ENCODE measurements around the gene DHCR24.
"Not testable (repeated sequence)": the region's sequence is repeated elsewhere in the genome, so short reads cannot be mapped to it uniquely, and the experiment has no call there.

The DHCR24 gene

DNA sequence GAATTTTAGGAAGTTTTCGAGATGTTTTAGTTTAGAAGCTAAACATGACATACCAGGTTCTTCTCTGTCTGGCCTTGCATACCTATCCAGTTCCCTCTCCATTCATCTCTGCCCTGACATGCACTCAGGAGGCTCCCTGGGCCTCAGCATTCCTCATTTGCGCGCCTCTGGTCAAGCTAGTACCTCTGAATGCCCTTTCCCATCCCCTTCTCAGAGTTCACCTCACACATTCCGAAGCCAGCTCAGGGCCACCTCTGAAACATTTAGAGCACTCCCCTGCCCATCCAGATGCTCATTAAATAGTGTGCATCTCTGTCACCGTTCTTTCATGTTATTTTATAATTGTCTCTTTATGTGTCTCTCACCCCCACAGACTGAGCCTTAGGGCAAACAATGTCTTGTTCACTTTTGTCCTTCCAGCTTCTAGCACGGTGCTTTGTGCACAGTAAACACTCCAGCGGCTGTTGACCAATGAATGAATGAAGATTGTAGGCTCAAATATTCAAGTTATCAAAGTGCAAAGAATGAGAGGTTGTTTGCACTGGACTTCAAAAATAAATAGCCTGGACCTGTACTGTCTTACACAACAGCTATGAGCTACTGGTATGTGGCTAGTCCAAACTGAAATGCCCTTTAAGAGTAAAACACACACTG, 1.2 kb upstream of the DHCR24 start:
- in situ Hi-C loops (cut with MboI; ENCODE audit: low sequenced_read_pairs) = no loop called here

DNA sequence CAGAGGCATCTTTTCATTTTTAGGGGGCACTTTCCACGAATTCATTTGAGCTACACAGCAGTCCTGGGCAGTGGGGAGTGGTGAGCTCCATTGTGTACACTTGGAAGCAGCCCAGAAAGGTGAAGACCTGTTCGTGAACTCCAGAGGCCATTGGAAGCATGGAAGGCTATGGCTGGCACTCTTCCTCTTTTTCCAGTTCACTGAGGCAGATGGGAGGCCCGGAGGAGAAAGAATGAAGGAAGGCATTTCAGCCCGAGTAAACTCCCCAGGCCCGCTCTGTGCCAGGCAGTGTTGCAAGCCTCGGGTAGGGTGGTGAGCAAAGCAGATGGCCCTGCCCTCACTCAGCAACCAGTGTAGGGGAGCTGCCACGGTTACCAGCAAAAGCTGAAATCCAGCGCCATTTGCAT, 673 bp upstream of the DHCR24 start:
- in situ Hi-C loops (cut with MboI; ENCODE audit: low sequenced_read_pairs) = no loop called here

DNA sequence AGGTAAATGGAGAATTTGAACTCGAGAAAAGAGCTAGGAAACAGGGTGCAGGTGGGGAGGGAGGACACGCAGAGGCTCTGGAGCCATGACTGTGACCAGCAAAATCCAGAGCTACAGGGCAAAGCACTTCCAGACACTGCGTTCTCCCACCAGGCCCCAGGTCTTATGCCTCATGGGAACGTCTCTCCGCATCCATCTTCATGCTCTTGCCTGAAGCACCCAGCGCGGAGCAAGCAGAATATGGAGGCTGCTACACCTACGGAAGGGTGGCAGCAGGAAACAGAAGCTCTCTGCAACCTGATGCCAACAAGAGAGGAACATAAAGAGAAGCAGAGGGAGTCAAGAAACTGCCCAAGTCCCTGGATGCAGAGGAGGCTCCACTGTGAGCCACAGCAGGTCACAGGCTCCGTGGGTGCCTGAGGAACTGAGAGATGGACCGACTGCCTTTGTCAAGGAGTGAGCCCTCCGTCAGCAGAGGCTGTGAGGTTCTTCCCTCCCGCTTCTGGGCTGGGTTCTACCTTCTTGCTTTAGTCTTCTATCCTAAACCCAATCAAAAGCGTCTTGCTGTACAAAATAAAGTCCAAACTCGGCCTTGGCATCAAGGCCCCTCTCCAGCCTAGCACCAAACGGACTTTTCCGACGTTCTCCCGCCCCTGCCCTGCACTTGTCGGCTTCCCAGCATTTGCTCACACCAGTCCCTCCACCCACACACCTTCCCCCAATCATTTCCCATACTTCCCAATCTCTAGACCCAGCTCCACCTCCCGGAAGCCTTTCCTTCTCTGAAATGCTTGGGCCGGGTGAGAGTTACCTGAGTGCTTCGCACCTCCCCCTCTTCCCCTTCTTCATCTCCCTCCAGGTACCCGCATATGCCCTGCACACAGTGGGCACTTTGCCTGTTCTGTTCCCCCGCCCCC, 930 bp downstream of the DHCR24 start:
- in situ Hi-C loops (cut with MboI; ENCODE audit: low sequenced_read_pairs) = no loop called here

DNA sequence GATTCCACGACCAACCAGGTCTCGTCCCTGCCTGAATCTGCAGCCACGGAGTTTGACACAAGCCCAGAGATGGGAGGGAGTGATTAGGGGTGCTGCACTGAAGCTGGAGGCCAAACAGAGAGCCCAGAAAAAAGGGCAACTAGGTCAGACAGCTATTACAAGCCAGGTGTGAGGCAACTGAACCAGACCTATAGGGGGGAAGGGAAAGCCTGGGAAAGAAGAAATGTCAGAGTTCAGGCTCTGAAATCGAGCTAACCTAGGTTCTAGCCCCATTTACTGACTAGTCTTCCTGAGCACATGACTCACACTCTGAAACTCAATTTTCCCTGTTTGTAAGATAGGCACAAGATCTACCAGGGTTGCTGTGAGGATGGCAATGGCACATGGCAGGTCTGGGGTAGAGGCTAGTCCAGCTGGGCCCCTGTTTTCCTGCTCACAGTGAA, 1.7 kb downstream of the DHCR24 start:
- in situ Hi-C loops (cut with MboI; ENCODE audit: low sequenced_read_pairs) = no loop called here

DNA sequence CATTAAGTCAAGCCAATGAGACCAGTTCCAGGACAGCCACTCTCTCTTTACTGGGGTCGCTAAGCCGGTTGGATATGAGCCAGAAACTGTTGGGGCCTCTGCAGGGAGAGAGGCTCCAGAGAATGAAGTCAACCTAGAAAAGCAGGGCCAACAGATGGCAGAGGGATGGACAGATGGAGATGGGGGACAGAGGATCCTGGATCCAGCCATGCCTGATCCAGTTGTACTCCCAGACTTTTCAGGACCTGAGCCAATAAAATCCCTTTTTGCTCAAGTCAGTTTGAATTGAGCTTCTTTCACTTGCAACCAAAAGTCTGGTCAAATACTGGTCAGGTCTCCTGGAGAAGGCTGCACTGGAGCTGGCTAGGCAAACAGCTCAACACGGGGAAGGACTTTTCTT, 2.2 kb downstream of the DHCR24 start:
- in situ Hi-C loops (cut with MboI; ENCODE audit: low sequenced_read_pairs) = no loop called here

DNA sequence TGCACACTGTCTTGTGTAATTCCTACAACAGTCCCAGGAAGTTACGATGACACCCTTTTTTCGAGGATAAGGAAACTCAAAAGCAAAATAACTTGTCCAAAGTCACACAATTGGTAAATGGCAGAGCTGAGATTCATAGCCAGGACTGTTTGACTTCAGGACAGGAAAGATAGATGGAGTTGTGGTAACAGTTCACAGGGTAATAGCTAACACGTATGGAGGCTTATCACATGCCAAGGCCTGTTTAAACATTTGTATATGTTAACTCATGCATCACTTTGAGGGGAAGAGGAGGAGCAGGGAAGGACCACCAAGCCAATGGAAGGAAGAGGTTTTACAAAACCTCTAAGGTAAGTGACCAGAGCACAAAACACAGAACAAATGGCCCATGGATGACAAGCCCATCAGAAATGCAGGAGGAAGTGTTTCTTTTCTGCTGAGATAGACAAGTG, 2.8 kb downstream of the DHCR24 start:
- in situ Hi-C loops (cut with MboI; ENCODE audit: low sequenced_read_pairs) = no loop called here

DNA sequence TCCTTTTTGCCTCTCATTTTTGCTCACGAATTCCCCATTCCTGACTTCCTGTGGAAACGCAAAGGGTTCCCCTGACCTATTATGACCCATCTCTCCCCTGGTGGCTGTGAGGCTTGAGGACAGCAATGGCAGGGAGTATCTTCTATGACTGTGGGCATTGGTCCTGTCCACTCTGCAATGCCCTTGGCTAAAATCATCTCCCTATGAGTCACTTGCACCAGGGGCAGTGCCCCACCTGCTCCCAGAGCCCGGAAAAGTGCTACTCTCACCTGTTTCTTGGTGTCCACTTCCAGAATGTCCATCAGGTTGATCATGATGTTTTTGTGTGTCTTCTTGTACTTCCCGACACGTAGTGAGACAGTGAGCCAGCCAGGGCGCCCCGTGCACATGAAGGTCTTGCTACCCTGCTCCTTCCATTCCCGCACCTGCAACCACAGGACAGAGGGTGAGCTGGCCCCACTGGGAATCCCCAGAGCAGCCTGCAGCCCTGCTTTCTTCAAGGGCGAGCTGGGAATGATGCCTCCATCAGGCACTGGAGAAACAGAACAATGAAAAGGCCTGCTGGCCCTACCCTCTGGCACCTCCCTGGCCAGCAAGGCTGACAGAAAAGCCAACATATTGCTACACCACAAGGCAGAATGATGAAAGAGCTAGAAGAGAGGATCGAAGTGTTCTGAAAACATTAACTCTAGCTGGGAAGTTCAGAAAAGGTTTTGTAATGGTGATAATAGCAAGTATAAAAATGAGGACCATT, 3.5 kb downstream of the DHCR24 start:
- in situ Hi-C loops (cut with MboI; ENCODE audit: low sequenced_read_pairs) = no loop called here

DNA sequence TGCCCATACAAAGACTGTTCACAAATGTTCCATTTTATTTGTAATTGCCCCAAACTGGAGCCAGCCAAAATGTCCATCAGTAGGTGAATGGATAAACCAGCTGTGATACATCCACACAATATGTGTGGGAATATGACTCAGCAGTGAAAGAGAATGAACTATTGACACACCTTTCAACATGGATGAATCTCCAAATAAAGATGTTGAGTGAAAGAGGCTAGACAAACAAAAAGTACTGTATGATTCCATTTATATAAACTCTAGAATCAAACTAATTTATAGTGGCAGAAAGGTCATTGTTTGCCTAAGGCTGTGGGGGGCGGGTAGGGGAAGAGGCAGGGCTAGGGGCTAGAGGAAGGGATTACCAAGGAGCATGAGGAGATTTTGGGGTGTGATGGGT, 4.5 kb downstream of the DHCR24 start:
- in situ Hi-C loops (cut with MboI; ENCODE audit: low sequenced_read_pairs) = no loop called here

DNA sequence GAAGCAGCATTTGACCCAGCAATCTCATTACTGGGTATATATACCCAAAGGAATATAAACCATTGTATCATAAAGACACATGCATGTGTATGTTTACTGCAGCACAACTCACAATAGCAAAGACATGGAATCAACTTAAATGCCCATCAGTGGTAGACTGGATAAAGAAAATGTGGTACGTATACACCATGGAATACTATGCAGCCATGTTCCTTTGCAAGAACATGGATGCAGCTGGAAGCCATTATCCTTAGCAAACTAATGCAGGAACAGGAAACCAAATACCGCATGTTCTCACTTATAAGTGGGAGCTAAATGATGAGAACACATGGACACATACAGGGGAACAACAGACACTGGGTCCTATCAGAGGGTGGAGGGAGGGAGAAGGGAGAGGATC, 5.4 kb downstream of the DHCR24 start:
- in situ Hi-C loops (cut with MboI; ENCODE audit: low sequenced_read_pairs) = not testable (repeated sequence)

DNA sequence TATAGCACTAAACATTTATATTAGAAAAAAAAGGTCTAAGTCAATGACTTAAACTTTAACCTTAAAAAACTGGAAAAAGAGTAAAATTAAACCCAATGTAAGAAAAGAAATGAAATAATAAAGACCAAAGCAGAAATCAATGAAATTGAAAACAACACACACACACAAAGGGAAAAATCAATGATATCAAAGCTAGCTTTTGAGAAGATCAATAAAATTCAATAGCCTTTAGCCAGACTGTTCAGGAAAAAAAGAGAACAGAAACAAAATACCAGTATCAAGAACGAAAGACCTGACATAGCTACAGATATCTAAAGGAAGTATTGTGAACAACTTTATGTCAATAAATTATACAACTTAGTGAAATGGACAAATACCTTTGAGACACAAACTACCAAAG, 7.1 kb downstream of the DHCR24 start:
- in situ Hi-C loops (cut with MboI; ENCODE audit: low sequenced_read_pairs) = no loop called here

DNA sequence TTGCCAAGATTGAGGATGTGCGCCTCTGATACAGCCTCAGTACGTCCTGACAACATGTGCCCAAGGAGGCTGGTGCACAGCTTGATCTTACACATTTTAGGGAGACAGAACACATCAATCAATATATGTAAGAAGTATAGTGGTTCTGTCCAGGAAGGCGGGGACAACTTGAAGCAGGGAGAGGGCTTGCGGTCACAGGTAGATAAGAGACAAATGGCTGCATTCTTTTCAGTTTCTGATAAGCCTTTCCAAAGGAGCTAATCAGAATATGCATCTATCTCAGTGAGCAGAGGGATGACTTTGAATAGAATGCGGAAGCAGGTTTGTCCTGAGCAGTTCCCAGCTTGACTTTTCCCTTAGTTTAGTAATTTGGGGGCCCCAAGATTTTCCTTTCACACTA, 10.2 kb downstream of the DHCR24 start:
- in situ Hi-C loops (cut with MboI; ENCODE audit: low sequenced_read_pairs) = no loop called here

DNA sequence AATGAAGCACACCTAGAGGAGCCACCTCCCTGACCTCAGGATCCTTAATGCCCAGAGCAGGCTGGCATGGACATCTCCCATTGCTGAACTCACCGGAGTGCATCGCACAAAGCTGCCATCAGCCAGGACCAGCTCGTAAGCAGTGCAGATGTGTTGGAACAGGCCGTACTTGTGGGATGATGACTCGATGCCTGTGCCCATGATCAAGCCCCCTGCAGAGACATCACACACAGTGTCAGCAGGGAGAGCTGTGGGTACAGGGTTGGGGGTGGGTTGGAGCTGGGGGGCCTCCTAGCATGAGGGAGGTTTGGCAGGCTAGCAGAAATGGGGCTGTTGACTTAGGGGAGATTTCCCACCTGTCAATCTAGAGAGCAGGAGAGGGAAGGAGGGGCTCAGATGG, 12.0 kb downstream of the DHCR24 start:
- in situ Hi-C loops (cut with MboI; ENCODE audit: low sequenced_read_pairs) = no loop called here

DNA sequence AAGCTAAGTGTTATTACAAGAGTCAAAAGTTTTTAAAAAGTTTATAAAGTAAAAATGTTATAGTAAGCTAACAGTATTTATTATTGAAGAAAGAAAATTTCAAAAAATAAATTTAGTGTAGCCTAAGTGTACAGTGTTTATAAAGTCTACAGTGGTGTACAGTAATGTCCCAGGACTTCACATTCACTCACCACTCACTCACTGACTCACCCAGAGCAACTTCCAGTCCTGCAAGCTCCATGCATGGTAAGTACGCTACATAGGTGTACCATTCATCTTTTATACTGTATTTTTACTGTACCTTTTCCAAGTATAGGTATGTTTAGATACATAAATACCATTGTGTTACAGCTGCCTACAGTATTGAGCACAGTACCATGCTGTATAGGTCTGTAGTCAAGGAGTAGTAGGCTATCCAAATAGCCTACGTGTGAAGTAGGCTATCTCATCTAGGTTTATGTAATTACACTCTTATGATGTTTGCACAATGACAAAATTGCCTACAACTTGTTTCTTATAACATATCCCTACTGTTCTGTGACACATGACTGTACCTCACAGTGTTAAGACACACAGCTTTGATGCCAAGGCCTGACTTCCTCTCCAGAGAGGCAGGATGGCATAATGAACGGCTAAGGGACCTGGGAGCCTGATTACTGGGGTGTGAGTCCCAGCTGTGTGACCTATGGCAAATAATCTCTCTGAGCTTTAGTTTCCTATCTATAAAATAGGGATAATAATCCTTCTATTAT, 12.7 kb downstream of the DHCR24 start:
- in situ Hi-C loops (cut with MboI; ENCODE audit: low sequenced_read_pairs) = no loop called here

DNA sequence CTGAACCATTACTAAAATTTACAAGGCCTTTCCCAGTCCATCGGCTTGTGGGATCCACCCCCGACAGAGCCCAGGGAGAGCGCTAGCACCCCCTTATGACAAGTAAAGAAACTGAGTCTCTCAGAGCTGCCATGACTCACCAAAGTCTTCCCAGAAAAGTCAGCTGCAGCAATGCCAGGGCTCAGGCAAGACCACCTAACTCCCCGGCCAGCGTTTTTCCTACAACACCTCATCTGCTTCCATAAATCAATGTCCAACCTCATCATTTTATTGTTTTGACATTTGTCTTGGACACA, 15.0 kb downstream of the DHCR24 start:
- in situ Hi-C loops (cut with MboI; ENCODE audit: low sequenced_read_pairs) = no loop called here

DNA sequence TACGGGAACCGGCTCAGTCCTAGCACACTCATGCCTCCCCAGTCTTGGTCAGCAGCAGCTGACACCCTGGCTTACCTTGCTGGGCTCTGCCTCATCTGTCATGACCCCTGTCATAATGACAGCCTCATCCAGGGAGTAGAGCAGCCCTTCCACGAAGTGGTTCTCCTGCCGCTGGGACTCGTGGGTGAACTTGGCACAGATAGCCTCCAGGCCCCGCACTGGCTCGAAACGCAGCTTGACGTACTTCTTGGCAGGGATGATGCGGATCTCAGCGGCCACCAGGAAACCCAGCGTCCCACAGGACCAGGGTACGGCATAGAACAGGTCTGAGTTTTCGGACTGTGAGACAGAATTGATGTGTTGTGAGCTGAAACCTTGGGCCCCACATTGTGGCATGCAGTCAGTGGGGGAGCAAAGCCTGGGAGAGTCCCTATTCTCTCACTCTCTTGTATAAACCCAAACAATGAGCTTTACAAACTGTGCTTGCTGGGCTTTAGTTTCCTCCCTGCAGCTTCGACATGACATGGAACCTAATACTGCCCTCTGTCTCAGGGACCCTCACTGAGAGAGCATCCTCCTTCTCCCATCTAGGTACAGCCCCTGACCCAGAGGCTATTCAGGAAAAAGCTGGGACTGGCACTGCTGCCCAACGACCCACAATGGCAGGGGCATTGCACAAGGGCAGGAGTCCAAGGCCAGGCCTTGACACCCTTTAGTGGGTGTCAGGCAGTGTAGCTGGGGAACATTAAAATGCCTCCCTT, 15.5 kb downstream of the DHCR24 start:
- in situ Hi-C loops (cut with MboI; ENCODE audit: low sequenced_read_pairs) = no loop called here

DNA sequence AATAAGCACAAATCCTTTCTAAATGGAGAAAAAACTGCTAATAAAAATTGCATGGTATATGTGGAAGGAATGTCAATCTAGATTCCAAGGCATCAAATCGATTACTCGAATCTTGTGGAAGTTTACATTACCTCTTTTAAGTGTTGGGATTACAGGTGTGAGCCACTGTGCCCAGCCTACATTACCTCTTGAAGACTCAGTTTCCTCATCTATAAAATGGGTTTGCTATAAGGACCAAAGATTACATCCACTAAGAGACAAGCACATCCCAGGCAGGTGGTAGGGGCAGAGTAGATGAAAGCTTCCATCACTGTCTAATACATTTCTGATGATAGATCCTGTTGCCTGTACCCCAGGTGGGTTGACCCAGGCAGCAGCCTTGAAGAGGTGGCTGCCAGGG, 16.1 kb downstream of the DHCR24 start:
- in situ Hi-C loops (cut with MboI; ENCODE audit: low sequenced_read_pairs) = no loop called here

DNA sequence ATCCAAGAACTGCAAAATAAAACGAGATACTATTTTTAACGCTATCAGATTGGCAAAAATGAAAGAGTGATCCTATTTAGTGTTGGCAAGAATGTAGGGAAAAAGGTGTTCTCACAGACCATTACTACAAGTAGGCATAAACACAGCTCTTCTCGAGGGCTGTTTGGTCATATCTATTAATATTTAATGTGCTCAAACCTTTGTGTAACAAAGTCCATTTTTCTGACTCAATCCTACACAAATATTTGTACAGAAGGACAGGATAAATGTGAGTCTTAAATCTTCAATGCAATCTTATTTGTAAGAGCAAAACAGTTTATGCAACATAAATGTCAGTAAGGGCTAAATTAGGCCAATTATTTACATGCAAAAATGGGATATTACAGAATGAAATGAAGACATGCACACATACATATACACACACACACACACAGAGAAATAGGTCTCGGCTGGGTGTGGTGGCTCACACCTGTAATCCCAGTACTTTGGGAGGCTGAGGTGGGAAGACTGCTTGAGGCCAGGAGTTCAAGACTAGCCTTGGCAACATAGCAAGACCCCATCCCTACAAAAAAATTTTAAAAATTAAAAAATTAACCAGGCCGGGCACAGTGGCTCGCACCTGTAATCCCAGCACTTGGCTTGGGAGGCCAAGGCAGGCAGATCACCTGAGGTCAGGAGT, 17.7 kb downstream of the DHCR24 start:
- in situ Hi-C loops (cut with MboI; ENCODE audit: low sequenced_read_pairs) = no loop called here

DNA sequence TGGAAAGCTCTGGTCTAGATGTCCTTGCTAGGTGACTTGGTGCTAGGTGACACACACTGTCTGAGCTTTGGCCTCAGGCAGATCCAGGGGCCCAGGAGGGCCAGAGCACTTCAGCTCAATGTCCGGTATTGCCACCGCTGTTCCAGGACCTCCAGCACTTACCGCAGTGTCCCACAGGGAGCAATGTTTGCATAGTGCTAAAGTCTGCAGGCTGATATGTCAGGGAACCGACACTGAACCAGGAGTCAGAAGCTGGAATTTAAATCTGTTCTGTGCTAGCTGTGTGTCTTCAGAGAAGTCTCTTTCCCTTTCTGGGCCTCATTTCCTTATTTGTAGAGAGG, 19.3 kb downstream of the DHCR24 start:
- in situ Hi-C loops (cut with MboI; ENCODE audit: low sequenced_read_pairs) = no loop called here

DNA sequence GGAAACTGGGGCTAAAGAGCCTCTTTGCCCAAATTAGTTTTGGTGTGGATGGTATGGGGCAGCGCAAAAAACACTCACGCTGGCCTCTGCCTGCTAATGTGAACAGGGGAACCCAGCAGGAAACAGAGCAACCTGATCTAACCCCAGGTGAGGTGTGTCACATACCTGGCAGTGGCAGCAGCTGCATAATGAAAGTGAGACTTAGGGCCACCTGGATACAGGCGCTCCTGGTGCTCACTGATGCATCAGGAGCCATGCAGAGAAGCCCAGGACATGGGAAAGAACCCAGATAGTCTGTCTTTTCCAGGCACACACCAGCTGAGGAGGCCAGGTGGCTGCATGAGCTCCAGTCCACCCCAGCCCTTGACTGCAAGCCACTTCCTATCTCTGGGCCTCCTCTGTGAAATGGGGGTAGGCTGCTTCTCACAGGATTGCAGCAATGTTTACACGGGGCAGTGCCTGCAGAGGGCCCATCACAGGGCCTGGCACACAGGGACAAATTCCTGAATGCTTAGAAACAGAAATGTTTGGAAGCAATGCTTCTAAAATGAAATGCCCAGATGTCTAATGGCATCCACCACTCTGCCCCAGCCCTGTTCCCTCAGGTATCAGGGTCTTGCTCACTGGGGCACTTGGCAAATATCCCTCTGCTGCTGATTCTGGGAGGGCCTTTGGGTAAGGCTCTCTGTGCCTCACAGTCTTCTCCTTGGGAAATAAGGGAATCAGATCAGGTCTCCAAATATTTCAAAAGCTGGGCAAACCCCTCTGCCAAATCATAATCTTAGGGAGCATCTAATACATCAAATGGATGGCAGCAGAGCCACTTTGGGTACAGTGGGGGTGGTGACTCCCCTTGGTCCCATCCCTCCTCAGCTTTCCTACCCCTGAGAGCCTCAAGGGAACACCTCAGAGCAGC, 19.9 kb downstream of the DHCR24 start:
- in situ Hi-C loops (cut with MboI; ENCODE audit: low sequenced_read_pairs) = no loop called here
